GM12801 (cell line): ENCODE measurements around the gene ZNF408.

ENCODE experiments used
- CTCF ChIP-seq: IDR thresholded peaks from one replicate; pipeline ENCODE4 v1.5.1; 2011; ENCODE audit warnings: control low read depth; ENCODE audit not compliant: insufficient read length; ENCODE audit errors: extremely low read depth

Gene ZNF408

DNA sequence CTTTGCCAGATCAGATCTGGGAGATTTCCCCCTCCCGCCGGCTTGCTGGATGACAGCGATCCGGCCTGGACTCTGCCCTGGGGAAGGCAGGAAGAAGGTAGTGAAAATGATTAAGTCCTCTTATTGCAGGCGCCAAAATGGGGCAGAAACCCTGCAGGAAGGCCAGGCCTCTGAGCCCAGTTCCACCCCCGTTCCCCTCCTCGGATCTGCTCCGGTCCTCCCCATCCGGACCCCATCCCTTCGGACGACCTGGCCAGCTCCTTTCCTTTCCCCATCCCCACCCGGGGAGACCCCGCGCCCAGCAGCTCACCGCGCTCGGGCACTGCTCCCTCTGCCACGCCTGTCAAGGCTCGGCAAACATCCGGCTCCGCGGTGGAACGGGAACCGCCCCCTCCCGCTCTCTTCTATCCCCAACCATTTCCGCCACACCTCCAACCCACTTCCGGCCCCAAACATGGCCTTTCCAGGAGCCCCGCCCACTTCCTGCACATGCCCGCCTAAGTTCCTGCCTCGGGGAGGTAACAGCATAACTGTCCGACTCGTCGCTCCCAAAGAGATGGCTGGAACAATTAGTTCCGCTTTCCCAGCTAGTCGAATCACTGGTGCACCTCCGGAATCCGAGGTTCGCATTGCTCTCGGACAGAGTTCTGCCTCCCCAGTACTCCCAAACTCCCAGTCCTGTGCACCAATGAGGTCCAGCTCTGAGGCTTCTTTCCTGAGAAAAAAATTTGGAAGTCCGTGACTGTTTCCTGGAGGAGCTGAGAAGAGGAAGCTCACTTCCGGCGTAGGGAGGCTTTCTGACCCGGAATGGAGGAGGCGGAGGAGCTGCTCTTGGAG, at the start of gene ZNF408, which contains the start of gene ARHGAP1:
TSS of gene ZNF408 (plus strand) at position 791 of the 837 bp plus-strand sequence. CDS start at position 808, 17 bp downstream.
TSS of gene ARHGAP1 (minus strand) at position 379 of the 837 bp plus-strand sequence. CDS start 4,512 bp downstream, outside the sequence.
- TF ChIP-seq CTCF: no peak

- TF ChIP-seq CTCF: no peak
Measured at GRCh38 chr11:46655631-46656030, 45.2 kb upstream of the ZNF408 start.

DNA sequence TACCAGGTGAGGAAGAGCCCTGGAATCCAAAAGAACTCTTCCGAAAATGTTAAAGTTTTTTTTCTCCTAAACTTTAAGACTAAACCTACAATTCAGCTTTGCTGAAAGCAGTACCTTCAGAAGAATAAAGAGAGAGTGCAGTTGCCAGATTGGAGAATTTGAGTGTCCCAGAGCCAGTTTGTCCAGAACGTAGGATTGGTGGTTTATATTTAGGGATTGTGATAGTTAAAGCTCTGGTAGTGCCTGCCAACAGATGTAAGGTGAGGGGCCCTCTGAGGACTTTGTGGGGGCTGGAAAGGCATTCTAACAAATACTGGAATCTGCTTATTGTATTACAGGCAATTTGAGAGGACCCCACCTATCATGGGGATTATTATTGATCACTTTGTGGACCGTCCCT, 43.6 kb upstream of the ZNF408 start:
- no peak for TF ChIP-seq CTCF

- TF ChIP-seq CTCF: no peak
Measured at GRCh38 chr11:46658259-46658658, 42.6 kb upstream of the ZNF408 start.

- no peak for TF ChIP-seq CTCF
Measured at GRCh38 chr11:46659908-46660307, 40.9 kb upstream of the ZNF408 start.

DNA sequence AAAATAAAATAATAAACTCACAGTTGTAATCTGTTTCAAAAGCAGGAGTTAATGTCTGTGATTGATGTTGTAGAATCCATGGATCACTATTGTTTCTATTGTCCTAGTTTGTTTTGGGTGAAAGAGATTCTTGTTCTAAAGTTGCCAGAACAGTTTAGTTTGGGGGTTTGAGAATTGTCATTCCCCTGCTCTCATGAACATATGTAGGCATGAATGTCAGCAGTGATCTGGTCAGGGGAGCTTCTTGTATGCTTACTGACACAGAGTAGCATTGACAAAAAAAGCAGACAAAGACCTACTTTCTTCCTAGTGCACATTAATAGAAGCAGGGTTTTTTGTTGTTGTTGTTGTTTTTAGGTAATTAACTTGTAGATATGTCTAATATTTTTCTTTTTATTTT, 39.0 kb upstream of the ZNF408 start:
- TF ChIP-seq CTCF: no peak

GRCh38 chr11:46662366-46662765, 38.5 kb upstream of the ZNF408 start:
- no peak for TF ChIP-seq CTCF
